Omental fat pad (tissue), 4 donors: ENCODE data around the gene ARL14. TPM values are rescaled to one million over a fixed set of nuclear protein-coding genes. Genes with fewer than 3 reads are reported as not detected.

Experiments used
- ATAC-seq: fragments of 150-250 bp; one replicate; pipeline ENCODE4 v1.9.1; 2016; ENCODE audit warnings: mild to moderate bottlenecking, moderate library complexity; ENCODE audit not compliant: low FRiP score
- DNase-seq: peaks from one replicate; pipeline ENCODE4 v3.0.0-alpha.2; 2019; ENCODE audit warnings: low spot score
- CTCF ChIP-seq, 3 donors: fragments of 450-650 bp; IDR thresholded peaks; one replicate each; pipeline ENCODE4 v1.5.1; 2016 to 2017; ENCODE audit warnings: antibody characterized with exemption in 3 of 3, mild to moderate bottlenecking in 3 of 3, moderate library complexity in 2 of 3
- small RNA-seq: library from RNA; depleted of rRNA; stranded (forward); fragments of <200 nt; gene quantifications from one replicate; pipeline ENCODE3, GENCODE V24; 2016
- total RNA-seq, 4 donors: library from RNA; depleted of rRNA; stranded (reverse); fragments of >200 nt; gene quantifications; one replicate each; pipeline ENCODE4 v1.1.0, GENCODE V29; 2016

Gene ARL14
- total RNA-seq, 4 donors from 2014 or later, result not detected

DNA sequence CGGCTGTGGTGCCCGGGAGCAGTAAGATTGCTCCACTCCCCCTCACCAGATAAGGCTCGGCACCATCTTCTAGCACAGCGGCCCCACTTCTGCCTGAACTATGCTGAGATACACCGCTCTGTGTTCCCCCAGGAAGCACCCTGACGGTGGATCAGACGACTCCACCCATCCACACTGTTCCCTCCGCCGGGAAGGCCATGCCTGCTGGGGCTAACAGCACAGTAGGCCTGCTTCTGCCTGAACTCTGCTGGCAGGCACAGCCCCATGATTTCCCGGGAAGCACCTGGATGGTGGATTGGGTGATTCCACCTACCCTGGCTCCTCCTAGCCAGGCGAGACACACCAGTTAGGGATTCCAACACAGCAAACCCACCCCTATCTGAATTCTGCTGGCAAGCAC lies 42.8 kb downstream of the ARL14 start:
- no peak for TF ChIP-seq CTCF (IDR thresholded peaks at IDR 0.05)
- no peak for DNase-seq
- ATAC-seq, result no peak

DNA sequence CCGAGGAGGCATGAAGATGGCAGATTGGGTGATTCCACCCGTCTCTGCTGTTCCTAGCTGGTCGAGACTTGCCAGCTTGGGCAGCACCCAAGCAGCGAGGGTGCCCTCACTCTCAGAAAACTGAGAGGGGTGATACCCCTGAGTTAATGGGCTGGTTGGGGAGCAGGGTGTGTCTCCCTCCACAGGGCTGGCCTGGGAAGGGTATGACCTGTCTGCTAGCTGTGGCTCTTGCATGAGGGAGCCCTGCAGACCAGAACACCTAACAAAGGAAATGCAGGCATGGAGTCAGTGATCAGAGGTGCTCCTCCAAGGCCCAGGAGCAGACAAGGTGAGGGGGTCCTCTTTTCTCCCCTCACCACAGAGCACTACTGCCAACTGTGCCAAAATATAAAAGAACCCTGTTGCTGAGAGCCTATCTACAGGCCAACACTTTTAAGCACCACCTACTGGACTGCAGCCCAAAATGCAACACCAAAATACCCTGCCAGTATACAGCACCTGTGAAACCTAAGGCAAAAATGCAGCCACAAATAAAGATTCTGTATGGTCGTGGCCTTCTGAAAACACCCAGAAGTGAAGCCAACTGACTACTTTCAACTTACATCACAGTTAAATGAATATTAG lies 43.3 kb downstream of the ARL14 start:
- ATAC-seq (no peak), DNase-seq (no peak)
- TF ChIP-seq CTCF (IDR thresholded peaks at IDR 0.05), result no peak

GRCh38 chr3:160722331-160722730 lies 45.4 kb downstream of the ARL14 start:
- no peak for ATAC-seq
- DNase-seq, result no peak
- no peak for TF ChIP-seq CTCF (IDR thresholded peaks at IDR 0.05)

DNA sequence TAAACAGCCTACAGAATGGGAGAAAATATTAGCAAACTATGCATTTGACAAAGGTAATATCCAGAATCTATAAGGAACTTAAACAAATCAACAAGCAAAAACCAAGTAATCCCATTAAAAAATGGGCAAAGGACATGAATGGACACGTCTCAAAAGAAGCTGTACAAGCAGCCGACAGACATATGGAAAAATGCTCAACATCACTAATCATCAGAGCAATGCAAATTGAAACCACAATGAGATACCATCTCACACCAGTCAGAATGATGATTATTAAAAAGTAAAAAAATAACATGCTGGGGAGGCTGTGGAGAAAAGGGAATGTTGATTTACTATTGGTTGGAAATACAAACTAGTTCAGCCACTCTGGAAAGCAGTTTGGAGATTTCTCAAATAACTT lies 48.4 kb downstream of the ARL14 start:
- no peak for ATAC-seq
- DNase-seq, result no peak
- no peak for TF ChIP-seq CTCF (IDR thresholded peaks at IDR 0.05)

Small RNA genes lying within 50 kb of the gene (small RNA-seq; reads per million reads assigned to genes)
- gene RF00139, result not detected

Other genes starting within 250 kb of the ARL14 start
- gene TRIM59, start 227.4 kb upstream of the ARL14 start, total RNA-seq, result 1 to 10 TPM in 3 of 4 donors, under 1 TPM in 1; 0.32 to 1.6 (median 1.4) TPM
- 10 to 100 TPM; 25.7 to 43.6 (median 33.7) TPM for gene KPNA4, start 111.6 kb upstream of the ARL14 start, total RNA-seq
- gene PPM1L, start 79.1 kb downstream of the ARL14 start, total RNA-seq, result 10 to 100 TPM; 13.5 to 30.4 (median 18.0) TPM